Hepatocyte (in vitro differentiated cells): ENCODE data around the gene PKNOX1.

Experiments
- EZH2 ChIP-seq: fragments of 200-600 bp; sonication (generic); IDR thresholded peaks from 2 replicates; pipeline ENCODE4 v1.6.1; 2016; ENCODE audit warnings: antibody characterized with exemption, mild to moderate bottlenecking, borderline replicate concordance
- EZH2phosphoT487 ChIP-seq: fragments of 200-600 bp; sonication (generic); IDR thresholded peaks from one replicate; pipeline ENCODE4 v1.6.1; 2018; ENCODE audit warnings: antibody characterized with exemption, mild to moderate bottlenecking, low read depth, moderate library complexity; ENCODE audit not compliant: unreplicated experiment, severe bottlenecking
- TF ChIP-seq, protein P1 (sequence below): fragments of 200-600 bp; sonication (generic); IDR thresholded peaks from 2 replicates; pipeline ENCODE4 v1.5.1; 2016; ENCODE audit warnings: antibody characterized with exemption, mild to moderate bottlenecking; ENCODE audit not compliant: poor library complexity

DNA sequence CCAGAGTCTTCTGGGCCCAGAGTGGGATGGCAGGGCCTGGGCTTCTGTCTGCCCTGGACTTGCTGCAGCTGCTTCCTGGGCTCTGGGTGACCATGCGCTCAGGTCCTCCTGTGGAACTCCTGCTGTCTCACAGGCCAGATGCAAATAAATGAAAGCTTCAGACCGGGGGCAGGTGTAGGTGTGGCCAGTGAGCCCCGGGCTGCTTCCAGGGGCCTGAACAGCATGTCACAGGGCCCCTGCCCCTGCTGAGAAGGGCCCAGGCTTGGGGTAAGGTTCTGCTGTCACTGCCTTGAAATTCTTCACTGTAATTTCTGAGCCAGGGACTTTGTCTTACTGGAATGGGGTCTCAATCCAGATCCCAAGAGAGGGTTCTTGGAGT, 2.5 kb upstream of the PKNOX1 start:
- TF ChIP-seq, protein P1, sequence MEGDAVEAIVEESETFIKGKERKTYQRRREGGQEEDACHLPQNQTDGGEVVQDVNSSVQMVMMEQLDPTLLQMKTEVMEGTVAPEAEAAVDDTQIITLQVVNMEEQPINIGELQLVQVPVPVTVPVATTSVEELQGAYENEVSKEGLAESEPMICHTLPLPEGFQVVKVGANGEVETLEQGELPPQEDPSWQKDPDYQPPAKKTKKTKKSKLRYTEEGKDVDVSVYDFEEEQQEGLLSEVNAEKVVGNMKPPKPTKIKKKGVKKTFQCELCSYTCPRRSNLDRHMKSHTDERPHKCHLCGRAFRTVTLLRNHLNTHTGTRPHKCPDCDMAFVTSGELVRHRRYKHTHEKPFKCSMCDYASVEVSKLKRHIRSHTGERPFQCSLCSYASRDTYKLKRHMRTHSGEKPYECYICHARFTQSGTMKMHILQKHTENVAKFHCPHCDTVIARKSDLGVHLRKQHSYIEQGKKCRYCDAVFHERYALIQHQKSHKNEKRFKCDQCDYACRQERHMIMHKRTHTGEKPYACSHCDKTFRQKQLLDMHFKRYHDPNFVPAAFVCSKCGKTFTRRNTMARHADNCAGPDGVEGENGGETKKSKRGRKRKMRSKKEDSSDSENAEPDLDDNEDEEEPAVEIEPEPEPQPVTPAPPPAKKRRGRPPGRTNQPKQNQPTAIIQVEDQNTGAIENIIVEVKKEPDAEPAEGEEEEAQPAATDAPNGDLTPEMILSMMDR, result no peak
- TF ChIP-seq EZH2, result no peak
- TF ChIP-seq EZH2phosphoT487, result no peak
